Gastroesophageal sphincter (tissue), 4 donors: ENCODE results near the gene TJP3. TPM values are rescaled to one million over a fixed set of nuclear protein-coding genes. Genes with fewer than 3 reads are reported as not detected.

ENCODE experiments used
- ATAC-seq: fragments of 150-250 bp; one replicate; pipeline ENCODE4 v1.9.1; 2016; ENCODE audit warnings: mild to moderate bottlenecking, moderate library complexity
- H3K27ac ChIP-seq, 4 donors: fragments of 200-600 bp; sonication (generic) in 3 of 4; 1 replicate in 3 of 4; 2 replicates in 1 of 4; pipeline ENCODE4 v1.5.1; 2016 to 2019
- H3K27me3 ChIP-seq: fragments of 200-600 bp; sonication (generic); one replicate; pipeline ENCODE4 v1.5.1; 2019
- H3K36me3 ChIP-seq, 2 donors: fragments of 200-600 bp; sonication (generic); one replicate each; pipeline ENCODE4 v1.5.1; 2019; ENCODE audit warnings: control low read depth in 1 of 2
- H3K4me1 ChIP-seq, 3 donors: fragments of 200-600 bp; sonication (generic); 1 replicate in 2 of 3; 2 replicates in 1 of 3; pipeline ENCODE4 v1.5.1; 2016 to 2019; ENCODE audit warnings: control low read depth in 2 of 3
- H3K4me3 ChIP-seq, 2 donors: fragments of 200-600 bp; sonication (generic); one replicate each; pipeline ENCODE4 v1.5.1; 2019; ENCODE audit warnings: mild to moderate bottlenecking in 1 of 2, moderate library complexity in 1 of 2
- H3K9me3 ChIP-seq, 3 donors: fragments of 200-600 bp; sonication (generic); one replicate each; pipeline ENCODE4 v1.5.1; 2017 to 2019; ENCODE audit warnings: control low read depth in 2 of 3
- EP300 ChIP-seq: sonication (generic); formaldehyde crosslinking; IDR thresholded peaks from one replicate; pipeline ENCODE4 v1.6.1; 2017; ENCODE audit warnings: antibody characterized with exemption, mild to moderate bottlenecking
- POLR2A ChIP-seq, 2 donors: fragments of 450-650 bp; IDR thresholded peaks; one replicate each; pipeline ENCODE4 v1.6.1; 2017; ENCODE audit warnings: antibody characterized with exemption in 2 of 2, mild to moderate bottlenecking in 2 of 2, moderate library complexity in 1 of 2
- POLR2AphosphoS5 ChIP-seq: sonication (generic); formaldehyde crosslinking; IDR thresholded peaks from one replicate; pipeline ENCODE4 v1.6.1; 2017; ENCODE audit warnings: antibody characterized with exemption
- WGBS, 2 donors: methylation state at CpG; one replicate each; pipeline ENCODE4 v1.1.5; 2018; ENCODE audit warnings: low coverage in 1 of 2; 5-methylcytosine and 5-hydroxymethylcytosine counted together
- total RNA-seq, 4 donors: library from RNA; depleted of rRNA; stranded (reverse); fragments of >200 nt; gene quantifications; one replicate each; pipeline ENCODE4 v1.1.0, GENCODE V29; 2016
- TF ChIP-seq, protein P1 (sequence below), 4 experiments: fragments of 200-600 bp in 2 of 4; fragments of 450-650 bp in 2 of 4; sonication (generic) in 1 of 4; IDR thresholded peaks; one replicate each; pipeline ENCODE4 v1.5.1; 2017 to 2019; ENCODE audit warnings: antibody characterized with exemption in 4 of 4, mild to moderate bottlenecking in 2 of 4, moderate library complexity in 2 of 4

The TJP3 gene
- total RNA-seq, 4 donors from 2014 or later: 0.78 to 3.6 TPM; not detected in 2

DNA sequence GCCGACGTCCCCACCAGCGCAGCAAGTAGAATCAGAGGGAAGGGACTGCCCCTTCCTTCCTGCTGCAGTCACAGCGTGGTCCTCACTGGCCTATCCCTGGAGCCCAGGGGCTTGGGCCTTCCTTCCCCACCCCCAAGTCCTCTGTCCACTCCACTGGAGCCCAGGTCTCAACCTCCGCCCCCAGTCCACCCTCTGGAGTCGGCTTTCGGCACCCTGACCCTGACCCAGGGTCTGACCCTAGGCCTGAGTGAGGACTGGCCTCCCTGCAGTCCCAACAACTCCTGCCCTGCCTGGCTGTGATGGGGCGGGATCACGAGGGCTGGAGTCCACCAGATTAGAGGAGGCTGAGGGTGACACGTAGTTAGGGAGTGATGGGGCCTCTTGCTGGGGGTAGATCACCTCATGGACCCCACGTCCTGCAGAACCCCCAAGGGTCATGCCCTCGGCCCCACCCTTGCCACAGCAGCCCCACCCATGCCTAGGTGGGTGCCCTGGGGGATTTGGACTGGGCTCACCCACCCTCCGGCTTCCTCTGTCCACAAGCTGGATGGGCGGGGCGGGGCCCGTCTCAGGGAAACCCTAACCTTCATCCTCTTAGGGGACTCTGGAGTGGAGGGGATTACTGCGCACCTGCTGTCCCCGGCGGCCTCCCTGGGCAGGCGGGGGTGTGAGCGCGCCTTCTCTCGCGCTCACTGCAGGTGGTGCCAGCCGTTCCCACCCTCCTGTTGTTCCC, 60.0 kb downstream of the TJP3 start:
- Histone ChIP-seq H3K36me3 (peaks cover 0 to 57% of the 10 kb centered on the region in 2 donors), H3K27ac (no peak overlapping the region), H3K9me3 (no peaks in the 10 kb centered on the region), H3K4me1 (peaks cover 0 to 12% (median 3%) of the 10 kb centered on the region in 3 donors), H3K27me3 (peaks cover 11% of the 10 kb centered on the region), H3K4me3 (no peak overlapping the region)
- no peak for TF ChIP-seq POLR2AphosphoS5
- no peak for TF ChIP-seq EP300
- TF ChIP-seq POLR2A (IDR thresholded peaks at IDR 0.05): no peak
- TF ChIP-seq, protein P1, sequence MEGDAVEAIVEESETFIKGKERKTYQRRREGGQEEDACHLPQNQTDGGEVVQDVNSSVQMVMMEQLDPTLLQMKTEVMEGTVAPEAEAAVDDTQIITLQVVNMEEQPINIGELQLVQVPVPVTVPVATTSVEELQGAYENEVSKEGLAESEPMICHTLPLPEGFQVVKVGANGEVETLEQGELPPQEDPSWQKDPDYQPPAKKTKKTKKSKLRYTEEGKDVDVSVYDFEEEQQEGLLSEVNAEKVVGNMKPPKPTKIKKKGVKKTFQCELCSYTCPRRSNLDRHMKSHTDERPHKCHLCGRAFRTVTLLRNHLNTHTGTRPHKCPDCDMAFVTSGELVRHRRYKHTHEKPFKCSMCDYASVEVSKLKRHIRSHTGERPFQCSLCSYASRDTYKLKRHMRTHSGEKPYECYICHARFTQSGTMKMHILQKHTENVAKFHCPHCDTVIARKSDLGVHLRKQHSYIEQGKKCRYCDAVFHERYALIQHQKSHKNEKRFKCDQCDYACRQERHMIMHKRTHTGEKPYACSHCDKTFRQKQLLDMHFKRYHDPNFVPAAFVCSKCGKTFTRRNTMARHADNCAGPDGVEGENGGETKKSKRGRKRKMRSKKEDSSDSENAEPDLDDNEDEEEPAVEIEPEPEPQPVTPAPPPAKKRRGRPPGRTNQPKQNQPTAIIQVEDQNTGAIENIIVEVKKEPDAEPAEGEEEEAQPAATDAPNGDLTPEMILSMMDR (IDR thresholded peaks at IDR 0.05): no peak
- ATAC-seq: no peak
- WGBS, 2 donors: 80 to 83% methylated on average over 1 to 5 of the region's 25 CpGs

DNA sequence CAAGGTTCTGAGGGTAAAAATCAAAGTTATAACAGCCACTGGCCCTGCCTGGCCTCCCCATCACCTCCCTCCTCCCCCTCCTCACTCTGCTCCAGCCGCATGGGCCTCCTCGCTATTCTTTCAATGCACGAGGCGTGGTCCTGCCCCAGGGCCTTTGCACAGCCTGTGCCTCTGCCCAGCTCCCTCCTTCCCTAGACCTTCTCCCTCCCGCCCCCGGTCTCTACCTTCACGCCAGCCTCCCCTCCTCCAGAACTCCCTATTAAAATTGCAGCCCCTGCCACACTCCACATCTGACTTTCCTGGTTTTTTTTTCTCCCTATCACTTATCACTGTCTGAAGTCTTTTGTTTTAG, 60.5 kb downstream of the TJP3 start:
- H3K36me3 ChIP-seq: peaks cover 0 to 57% of the 10 kb centered on the region in 2 donors
- H3K27me3 ChIP-seq: peaks cover 11% of the 10 kb centered on the region
- no peaks in the 10 kb centered on the region for H3K9me3 ChIP-seq
- ATAC-seq: no peak
- H3K27ac ChIP-seq: no peak overlapping the region
- TF ChIP-seq, protein P1 (IDR thresholded peaks at IDR 0.05): no peak
- TF ChIP-seq POLR2A (IDR thresholded peaks at IDR 0.05) (no peak), POLR2AphosphoS5 (no peak), EP300 (no peak)
- H3K4me3 ChIP-seq: no peak overlapping the region
- peaks cover 0 to 6% (median 0%) of the 10 kb centered on the region in 3 donors for H3K4me1 ChIP-seq
- 89 to 93% methylated on average over 6 to 7 of the region's 7 CpGs for WGBS, 2 donors

DNA sequence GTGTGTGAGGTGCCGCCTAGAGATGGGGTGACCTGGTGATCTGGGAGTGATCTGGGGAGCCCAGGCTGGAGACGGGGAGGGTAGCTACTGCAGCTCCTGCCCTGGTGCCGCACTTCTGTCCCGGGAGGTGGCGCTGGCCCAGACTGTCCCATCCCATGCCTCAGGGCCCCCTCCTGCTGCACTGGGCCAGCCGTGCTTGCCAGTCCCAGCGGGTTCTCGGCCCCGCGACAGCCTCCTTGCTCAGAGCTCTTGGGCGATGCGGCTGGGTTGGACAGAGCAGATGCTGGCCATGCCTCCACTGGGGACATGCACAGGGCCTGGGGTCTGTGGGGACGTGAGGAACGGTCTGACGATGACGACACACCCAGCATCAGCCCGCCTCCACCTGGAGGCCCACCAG, 61.3 kb downstream of the TJP3 start:
- Histone ChIP-seq H3K27me3 (peaks cover 11% of the 10 kb centered on the region), H3K4me1 (no peaks in the 10 kb centered on the region), H3K9me3 (no peaks in the 10 kb centered on the region), H3K4me3 (no peak overlapping the region), H3K36me3 (peaks cover 0 to 57% of the 10 kb centered on the region in 2 donors), H3K27ac (no peak overlapping the region)
- no CpG with 5 or more reads among the region's 17 CpGs for WGBS, 2 donors
- TF ChIP-seq, protein P1 (IDR thresholded peaks at IDR 0.05): no peak
- TF ChIP-seq EP300: no peak
- ATAC-seq: no peak

- ATAC-seq: peak; percentile 13
- peaks cover 11% of the 10 kb centered on the region for H3K27me3 ChIP-seq
- TF ChIP-seq POLR2A (IDR thresholded peaks at IDR 0.05) (no peak), POLR2AphosphoS5 (no peak), EP300 (no peak)
- TF ChIP-seq, protein P1 (IDR thresholded peaks at IDR 0.05): no peak
- no peaks in the 10 kb centered on the region for H3K4me1 ChIP-seq
- H3K27ac ChIP-seq: no peak overlapping the region
- no peaks in the 10 kb centered on the region for H3K9me3 ChIP-seq
- H3K4me3 ChIP-seq: no peak overlapping the region
- 70% methylated on average over 2 of the region's 53 CpGs; no CpG with 5 or more reads in 1 of the 2 donors for WGBS, 2 donors
- H3K36me3 ChIP-seq: peaks cover 0 to 51% of the 10 kb centered on the region in 2 donors
Measured at GRCh38 chr19:3770136-3770999, 62.2 kb downstream of the TJP3 start.
